ENCODE measurements around the gene MYO5A.
"Not testable (repeated sequence)": the region's sequence is repeated elsewhere in the genome, so short reads cannot be mapped to it uniquely, and the experiment has no call there.

MYO5A gene

DNA sequence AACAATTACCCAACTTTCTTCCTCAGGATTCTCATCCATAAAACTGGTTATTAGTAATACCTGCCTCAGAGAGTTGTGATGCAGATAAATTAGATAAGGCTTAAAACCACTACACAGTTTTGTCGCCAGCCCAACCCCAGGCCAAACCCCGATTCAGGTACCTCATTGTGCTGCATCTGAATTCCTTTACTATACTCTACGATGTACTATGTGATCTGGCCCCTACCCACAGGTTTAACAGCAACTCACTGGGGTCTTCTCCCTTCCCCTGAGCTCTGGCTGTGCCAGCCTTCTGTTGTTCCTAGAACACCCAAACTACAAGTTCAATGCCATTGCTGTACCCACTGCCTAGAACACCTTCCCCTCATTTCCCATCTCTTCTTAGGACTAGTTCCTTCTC, 64.6 kb downstream of the MYO5A start:
- TF ChIP-seq, protein P1, sequence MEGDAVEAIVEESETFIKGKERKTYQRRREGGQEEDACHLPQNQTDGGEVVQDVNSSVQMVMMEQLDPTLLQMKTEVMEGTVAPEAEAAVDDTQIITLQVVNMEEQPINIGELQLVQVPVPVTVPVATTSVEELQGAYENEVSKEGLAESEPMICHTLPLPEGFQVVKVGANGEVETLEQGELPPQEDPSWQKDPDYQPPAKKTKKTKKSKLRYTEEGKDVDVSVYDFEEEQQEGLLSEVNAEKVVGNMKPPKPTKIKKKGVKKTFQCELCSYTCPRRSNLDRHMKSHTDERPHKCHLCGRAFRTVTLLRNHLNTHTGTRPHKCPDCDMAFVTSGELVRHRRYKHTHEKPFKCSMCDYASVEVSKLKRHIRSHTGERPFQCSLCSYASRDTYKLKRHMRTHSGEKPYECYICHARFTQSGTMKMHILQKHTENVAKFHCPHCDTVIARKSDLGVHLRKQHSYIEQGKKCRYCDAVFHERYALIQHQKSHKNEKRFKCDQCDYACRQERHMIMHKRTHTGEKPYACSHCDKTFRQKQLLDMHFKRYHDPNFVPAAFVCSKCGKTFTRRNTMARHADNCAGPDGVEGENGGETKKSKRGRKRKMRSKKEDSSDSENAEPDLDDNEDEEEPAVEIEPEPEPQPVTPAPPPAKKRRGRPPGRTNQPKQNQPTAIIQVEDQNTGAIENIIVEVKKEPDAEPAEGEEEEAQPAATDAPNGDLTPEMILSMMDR (IDR thresholded peaks at IDR 0.05; ENCODE audit: low read depth, low read length): no peak
- no peak overlapping the region for H3K4me3 ChIP-seq (replicated peaks in 1 of 2; ENCODE audit: low read depth in 2 of 2, low read length in 2 of 2)
- DNase-seq (ENCODE audit: low read depth in 2 of 2): no peak

DNA sequence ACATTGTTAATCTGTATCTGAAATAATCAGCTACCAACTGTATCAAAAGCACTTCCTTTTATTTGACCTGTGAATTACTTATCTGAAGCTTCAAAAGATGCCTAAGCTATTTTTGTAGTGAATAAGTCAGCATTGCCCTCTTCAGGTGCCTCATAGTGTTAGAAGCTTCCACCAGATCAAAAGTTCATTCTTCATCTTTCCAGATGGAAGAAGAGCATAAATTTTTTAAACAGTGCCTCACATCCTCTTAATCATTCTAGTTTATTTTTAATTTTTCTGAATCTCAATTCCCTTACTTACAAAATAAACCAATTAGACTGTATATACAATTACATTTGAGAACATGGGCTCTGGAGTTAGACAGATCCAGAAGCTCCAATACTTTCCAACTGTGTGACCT, 65.0 kb downstream of the MYO5A start:
- peak in 1 of 2 donors; percentile 39 for DNase-seq (ENCODE audit: low read depth in 2 of 2)
- no peak overlapping the region for H3K4me3 ChIP-seq (replicated peaks in 1 of 2; ENCODE audit: low read depth in 2 of 2, low read length in 2 of 2)
- TF ChIP-seq, protein P1 (IDR thresholded peaks at IDR 0.05; ENCODE audit: low read depth, low read length): no peak

DNA sequence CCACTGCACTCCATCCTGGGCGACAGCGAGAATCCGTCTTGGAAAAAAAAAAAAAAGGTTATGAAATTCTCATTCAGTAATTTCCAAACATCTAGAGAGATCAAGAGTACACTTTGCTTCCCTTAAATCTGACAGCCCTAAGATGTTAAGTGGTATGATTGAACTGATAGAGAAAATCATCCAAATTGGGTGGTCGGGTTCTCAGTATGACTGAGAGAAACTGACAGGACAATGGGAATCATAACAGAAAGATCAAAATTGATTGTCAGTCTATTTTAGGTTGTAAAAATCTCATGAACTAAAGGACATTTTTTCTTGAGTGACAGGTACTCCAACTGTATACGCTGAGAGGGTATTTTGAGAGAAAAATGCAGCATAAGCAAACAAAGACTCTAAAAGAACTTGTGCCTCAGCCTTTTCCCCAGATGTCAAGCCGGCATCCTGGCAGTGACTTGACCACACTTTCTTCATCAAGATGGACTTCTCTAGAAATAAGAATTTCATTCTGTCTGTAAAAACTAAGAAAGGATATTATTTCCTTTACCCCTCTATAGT, 65.8 kb downstream of the MYO5A start:
- H3K4me3 ChIP-seq (replicated peaks in 1 of 2; ENCODE audit: low read depth in 2 of 2, low read length in 2 of 2): no peak overlapping the region
- no peak for DNase-seq (ENCODE audit: low read depth in 2 of 2)
- TF ChIP-seq, protein P1 (IDR thresholded peaks at IDR 0.05; ENCODE audit: low read depth, low read length): no peak

DNA sequence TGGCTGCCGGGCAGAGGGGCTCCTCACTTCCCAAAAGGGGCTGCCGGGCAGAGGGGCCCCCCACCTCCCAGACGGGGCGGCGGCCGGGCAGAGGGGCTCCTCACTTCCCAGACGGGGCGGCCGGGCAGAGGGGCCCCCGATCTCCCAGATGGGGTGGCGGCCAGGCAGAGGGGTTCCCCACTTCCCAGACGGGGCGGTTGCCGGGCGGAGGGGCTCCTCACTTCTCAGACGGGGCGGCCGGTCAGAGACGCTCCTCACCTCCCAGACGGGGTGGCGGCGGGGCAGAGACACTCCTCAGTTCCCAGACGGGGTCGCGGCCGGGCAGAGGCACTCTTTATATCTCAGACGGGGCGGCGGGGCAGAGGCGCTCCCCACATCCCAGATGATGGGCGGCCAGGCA, 69.0 kb downstream of the MYO5A start:
- H3K4me3 ChIP-seq (replicated peaks in 1 of 2; ENCODE audit: low read depth in 2 of 2, low read length in 2 of 2); DNase-seq (ENCODE audit: low read depth in 2 of 2): not testable (repeated sequence)

DNA sequence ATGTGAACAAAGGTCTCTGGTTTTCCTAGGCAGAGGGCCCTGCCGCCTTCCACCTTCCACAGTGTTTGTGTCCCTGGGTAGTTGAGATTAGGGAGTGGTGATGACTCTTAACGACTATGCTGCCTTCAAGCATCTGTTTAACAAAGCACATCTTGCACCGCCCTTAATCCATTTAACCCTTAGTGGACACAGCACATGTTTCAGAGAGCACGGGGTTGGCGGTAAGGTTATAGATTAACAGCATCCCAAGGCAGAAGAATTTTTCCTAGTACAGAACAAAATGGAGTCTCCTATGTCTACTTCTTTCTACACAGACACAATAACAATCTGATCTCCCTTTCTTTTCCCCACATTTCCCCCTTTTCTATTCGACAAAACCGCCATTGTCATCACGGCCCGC, 69.4 kb downstream of the MYO5A start:
- H3K4me3 ChIP-seq (replicated peaks in 1 of 2; ENCODE audit: low read depth in 2 of 2, low read length in 2 of 2); DNase-seq (ENCODE audit: low read depth in 2 of 2): not testable (repeated sequence)

DNA sequence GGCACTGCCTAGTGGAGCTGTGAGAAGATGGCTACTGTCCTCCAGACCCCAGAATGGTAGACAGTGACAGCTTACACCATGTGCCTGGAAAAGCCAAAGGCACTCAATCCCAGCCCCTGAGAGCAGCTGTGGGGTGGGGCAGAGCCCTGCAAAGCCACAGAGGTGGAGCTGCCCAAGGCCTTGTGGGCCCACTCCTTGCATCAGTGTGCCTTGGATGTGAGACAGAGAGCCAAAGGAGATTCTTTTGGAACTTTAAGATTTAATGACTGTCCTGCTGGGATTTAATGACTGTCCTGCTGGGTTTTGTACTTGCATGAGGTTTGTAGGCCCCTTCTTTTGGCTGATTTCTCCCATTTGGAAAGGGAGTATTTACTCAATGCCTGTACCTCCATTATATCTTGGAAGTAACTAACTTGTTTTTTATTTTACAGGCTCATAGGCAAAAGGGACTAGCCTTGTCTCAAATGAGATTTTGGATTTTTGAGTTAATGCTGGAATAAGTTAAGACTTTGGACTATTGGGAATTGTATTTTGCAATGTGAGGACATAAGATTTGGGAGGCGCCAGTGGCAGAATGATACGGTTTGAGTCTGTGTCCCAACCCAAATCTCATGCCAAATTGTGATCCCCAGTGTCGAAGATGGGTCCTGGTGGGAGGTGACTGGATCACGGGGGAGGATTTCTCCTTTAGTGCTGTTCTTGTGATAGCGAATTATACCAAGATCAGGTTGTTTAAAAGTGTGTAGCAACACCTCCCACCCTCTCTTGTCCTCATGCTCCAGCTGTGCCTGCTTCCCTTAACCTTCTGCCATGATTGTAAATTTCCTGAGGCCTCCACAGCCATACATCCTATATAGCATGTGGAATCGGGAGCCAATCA, 80.4 kb downstream of the MYO5A start:
- no peak overlapping the region for H3K4me3 ChIP-seq (replicated peaks in 1 of 2; ENCODE audit: low read depth in 2 of 2, low read length in 2 of 2)
- TF ChIP-seq, protein P1 (IDR thresholded peaks at IDR 0.05; ENCODE audit: low read depth, low read length): no peak
- no peak for DNase-seq (ENCODE audit: low read depth in 2 of 2)

DNA sequence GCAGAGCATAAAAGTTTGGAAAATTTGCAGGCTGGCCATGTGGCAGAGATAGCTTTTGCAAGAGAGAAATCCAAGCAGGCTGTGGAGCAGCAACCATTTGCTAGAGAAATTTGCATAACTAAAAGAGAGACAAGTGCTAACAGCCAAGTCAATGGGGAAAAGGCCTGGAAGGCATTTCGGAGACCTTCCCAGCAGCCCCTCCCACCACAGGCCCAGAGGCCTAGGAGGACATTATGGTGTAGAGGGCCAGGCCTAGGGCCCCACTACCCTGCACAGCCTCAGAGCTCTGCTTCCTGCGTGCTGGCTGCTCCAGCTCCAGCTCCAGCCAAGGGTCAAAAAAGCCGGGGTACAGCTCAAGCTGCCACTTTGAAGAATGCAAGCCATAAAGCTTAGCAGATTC, 82.7 kb downstream of the MYO5A start:
- TF ChIP-seq, protein P1 (IDR thresholded peaks at IDR 0.05; ENCODE audit: low read depth, low read length): no peak

DNA sequence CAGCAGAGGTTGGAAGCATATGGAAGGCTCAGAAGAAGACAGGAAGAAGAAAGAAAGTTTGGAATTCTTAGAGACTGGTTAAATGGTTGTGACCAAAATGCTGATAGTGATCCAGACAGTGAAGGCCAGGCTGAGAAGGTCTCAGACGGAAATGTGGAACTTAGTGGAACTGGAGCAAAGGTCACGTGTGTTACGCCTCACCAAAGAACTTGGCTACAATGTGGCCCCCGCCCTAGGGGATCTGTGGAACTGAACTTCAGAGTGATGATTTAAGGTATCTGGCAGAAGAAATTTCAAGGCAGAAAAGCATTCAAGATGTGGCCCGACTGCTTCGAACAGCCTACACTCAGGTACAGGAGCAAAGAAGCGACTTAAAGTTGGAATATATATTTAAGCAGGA, 83.1 kb downstream of the MYO5A start:
- H3K4me3 ChIP-seq (replicated peaks in 1 of 2; ENCODE audit: low read depth in 2 of 2, low read length in 2 of 2): no peak overlapping the region
- DNase-seq (ENCODE audit: low read depth in 2 of 2): no peak
- TF ChIP-seq, protein P1 (IDR thresholded peaks at IDR 0.05; ENCODE audit: low read depth, low read length): no peak

More for the DNA sequence above, 82.7 kb downstream of the MYO5A start:
- H3K4me3 ChIP-seq (replicated peaks in 1 of 2; ENCODE audit: low read depth in 2 of 2, low read length in 2 of 2): no peak overlapping the region
- DNase-seq (ENCODE audit: low read depth in 2 of 2): no peak

DNA sequence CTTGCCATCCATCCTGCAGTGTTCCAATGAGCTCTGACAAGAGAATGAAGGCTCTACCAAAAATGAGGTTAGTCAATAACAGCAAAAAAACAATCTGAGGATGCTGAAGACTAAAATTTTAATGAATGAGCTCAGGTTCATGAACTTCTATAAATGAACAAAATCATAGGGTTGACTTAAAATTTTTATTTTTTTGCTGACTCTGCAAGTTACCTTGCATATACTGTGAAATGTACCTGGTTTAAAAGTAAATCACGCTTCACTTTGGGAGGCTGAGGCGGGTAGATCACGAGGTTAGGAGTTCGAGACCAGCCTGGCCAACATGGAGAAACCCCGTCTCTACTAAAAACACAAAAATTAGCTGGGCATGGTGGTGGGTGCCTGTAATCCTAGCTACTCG, 85.5 kb downstream of the MYO5A start:
- DNase-seq (ENCODE audit: low read depth in 2 of 2); H3K4me3 ChIP-seq (replicated peaks in 1 of 2; ENCODE audit: low read depth in 2 of 2, low read length in 2 of 2): not testable (repeated sequence)
